Stimulated activated CD4-positive, alpha-beta T cell treated with anti-CD3 and anti-CD28 coated beads, Interleukin-4, amount 100 ng/mL, for 4 hours (primary cell): ENCODE results near the gene MBD6.

Experiments
- DNase-seq, 2 experiments: peaks; one replicate each; pipeline ENCODE4 v3.0.0-alpha.2; 2020

The MBD6 gene

GRCh38 chr12:57577981-57578758 is 55.5 kb downstream of the MBD6 start:
- DNase-seq = no peak

GRCh38 chr12:57579011-57579410 is 56.4 kb downstream of the MBD6 start:
- DNase-seq = no peak
